Measurements from ENCODE around the gene CLCN5. TPM values are rescaled to one million over a fixed set of nuclear protein-coding genes. Genes with fewer than 3 reads are reported as not detected.
"Not testable (repeated sequence)": the region's sequence is repeated elsewhere in the genome, so short reads cannot be mapped to it uniquely, and the experiment has no call there.

Gene CLCN5
- total RNA-seq, 1 donor from 2014 or later = 36.4 TPM

DNA sequence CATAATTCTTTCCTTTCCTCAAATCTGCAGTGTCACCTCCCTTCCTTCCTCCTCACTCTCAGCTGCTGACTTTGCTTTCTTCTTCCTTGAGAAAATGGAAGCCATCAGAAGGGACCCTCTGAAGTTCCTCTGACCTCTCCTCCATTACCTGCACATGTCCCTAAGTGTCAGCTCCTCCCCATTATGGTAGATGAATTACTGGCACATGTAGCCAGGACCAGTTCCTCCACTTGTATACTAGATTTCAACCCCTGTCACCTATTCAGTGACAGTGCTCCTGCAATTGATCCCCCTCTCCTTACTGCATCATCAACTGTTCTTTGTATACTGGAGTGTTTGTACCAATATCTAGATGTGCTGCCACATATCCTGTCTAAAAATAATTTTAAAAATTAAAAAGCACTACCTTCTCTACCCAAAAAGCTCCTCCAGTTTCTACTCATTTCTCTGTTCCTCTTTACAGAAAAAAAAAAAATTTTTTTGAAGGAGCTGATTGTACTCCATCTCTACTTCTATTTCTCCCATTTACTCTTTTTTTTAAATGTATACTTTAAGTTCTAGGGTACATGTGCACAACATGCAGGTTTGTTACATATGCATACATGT is 78.6 kb downstream of the CLCN5 start:
- H3K27ac Mint-ChIP-seq = no peak overlapping the region
- H3K9me3 Mint-ChIP-seq = no peaks in the 10 kb centered on the region
- TF ChIP-seq, protein P1, sequence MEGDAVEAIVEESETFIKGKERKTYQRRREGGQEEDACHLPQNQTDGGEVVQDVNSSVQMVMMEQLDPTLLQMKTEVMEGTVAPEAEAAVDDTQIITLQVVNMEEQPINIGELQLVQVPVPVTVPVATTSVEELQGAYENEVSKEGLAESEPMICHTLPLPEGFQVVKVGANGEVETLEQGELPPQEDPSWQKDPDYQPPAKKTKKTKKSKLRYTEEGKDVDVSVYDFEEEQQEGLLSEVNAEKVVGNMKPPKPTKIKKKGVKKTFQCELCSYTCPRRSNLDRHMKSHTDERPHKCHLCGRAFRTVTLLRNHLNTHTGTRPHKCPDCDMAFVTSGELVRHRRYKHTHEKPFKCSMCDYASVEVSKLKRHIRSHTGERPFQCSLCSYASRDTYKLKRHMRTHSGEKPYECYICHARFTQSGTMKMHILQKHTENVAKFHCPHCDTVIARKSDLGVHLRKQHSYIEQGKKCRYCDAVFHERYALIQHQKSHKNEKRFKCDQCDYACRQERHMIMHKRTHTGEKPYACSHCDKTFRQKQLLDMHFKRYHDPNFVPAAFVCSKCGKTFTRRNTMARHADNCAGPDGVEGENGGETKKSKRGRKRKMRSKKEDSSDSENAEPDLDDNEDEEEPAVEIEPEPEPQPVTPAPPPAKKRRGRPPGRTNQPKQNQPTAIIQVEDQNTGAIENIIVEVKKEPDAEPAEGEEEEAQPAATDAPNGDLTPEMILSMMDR (conservative IDR thresholded peaks at IDR 0.05) = no peak
- peaks cover 3% of the 10 kb centered on the region for H3K4me1 Mint-ChIP-seq (ENCODE audit: unreplicated experiment)
- no peak for DNase-seq (ENCODE audit: extremely low spot score, unreplicated experiment)
- no peaks in the 10 kb centered on the region for H3K36me3 Mint-ChIP-seq
- no peaks in the 10 kb centered on the region for H3K27me3 Mint-ChIP-seq
- H3K4me3 Mint-ChIP-seq = no peak overlapping the region

DNA sequence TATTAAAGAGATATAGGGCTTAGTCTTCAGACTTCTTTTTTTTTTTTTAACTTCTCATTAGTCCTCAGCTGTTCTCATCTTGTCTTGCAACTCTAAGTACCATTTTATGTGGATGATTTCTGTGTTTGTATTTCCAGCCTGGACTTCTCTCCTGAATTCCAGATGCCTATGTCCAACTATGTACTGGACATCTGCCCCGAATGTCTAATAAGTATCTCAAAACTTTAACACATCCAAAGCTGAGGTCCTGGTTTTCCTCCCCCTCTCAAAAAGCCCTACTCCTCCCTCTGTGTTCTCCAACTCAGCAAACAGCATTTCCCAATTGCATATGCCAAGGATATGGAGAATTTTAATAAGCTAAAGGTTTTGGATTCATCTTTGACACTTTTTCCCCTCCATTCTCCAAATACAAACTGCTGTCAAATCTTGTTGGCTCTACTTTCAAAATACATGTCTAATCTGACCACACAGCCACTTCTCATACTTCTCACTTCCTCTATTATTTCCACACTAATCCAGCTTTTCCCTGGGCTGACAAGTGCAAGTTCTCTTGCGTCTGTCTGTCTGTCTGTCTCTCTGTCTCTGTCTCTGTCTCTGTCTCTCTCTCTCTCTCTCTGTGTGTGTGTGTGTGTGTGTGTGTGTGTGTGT is 79.8 kb downstream of the CLCN5 start:
- no peaks in the 10 kb centered on the region for H3K4me1 Mint-ChIP-seq (ENCODE audit: unreplicated experiment)
- H3K9me3 Mint-ChIP-seq = no peaks in the 10 kb centered on the region
- TF ChIP-seq, protein P1 (conservative IDR thresholded peaks at IDR 0.05) = no peak
- H3K4me3 Mint-ChIP-seq = no peak overlapping the region
- no peak for DNase-seq (ENCODE audit: extremely low spot score, unreplicated experiment)
- H3K27ac Mint-ChIP-seq = no peak overlapping the region
- H3K36me3 Mint-ChIP-seq = no peaks in the 10 kb centered on the region
- H3K27me3 Mint-ChIP-seq = no peaks in the 10 kb centered on the region

DNA sequence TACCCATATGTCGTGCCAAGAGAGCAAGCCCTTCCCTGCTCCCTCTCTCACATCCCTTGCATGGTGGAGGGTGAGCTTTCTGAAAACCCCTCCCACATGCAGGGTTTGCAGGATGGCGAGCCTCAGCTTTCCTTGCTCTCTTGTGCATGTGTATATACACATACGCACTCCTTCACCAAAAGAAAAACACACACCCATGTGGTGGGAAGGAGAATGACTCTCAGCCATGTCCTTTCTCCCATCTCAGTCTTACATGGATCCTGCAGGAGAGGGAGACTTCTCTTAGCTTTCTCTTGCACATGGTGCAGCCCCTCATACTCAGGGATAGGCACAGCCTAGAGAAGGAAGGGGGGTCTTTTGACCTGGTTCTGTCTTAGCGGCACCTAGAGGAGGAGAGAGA is 81.1 kb downstream of the CLCN5 start:
- TF ChIP-seq, protein P1 (conservative IDR thresholded peaks at IDR 0.05) = no peak
- H3K4me3 Mint-ChIP-seq = no peak overlapping the region
- H3K4me1 Mint-ChIP-seq (ENCODE audit: unreplicated experiment) = no peaks in the 10 kb centered on the region
- H3K36me3 Mint-ChIP-seq = no peaks in the 10 kb centered on the region
- peak overlapping the region; percentile 35 for H3K27ac Mint-ChIP-seq
- H3K27me3 Mint-ChIP-seq = no peaks in the 10 kb centered on the region
- no peaks in the 10 kb centered on the region for H3K9me3 Mint-ChIP-seq
- DNase-seq (ENCODE audit: extremely low spot score, unreplicated experiment) = no peak

DNA sequence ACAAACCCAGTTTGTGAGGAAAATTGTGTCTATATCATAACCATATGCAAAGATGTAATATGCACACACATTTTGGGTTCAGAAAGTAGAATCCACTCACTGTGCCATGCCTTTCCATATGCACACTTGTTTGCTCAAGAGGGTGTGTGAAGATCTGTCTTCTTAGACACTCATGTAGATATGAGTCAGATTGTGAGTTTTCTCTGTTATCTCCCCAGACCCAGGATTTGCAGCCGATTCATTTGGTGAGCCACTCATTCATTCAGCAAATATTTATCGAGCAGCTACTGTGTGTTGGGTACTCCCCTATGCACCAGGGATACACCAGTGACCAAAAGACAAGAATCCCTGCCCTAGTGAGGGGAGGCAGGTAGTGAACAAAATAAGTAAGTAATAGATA is 81.5 kb downstream of the CLCN5 start:
- Mint-ChIP-seq H3K9me3 (no peaks in the 10 kb centered on the region), H3K36me3 (no peaks in the 10 kb centered on the region), H3K27me3 (no peaks in the 10 kb centered on the region), H3K4me1 (ENCODE audit: unreplicated experiment) (no peaks in the 10 kb centered on the region), H3K27ac (no peak overlapping the region), H3K4me3 (no peak overlapping the region)
- no peak for DNase-seq (ENCODE audit: extremely low spot score, unreplicated experiment)
- TF ChIP-seq, protein P1 (conservative IDR thresholded peaks at IDR 0.05) = no peak

DNA sequence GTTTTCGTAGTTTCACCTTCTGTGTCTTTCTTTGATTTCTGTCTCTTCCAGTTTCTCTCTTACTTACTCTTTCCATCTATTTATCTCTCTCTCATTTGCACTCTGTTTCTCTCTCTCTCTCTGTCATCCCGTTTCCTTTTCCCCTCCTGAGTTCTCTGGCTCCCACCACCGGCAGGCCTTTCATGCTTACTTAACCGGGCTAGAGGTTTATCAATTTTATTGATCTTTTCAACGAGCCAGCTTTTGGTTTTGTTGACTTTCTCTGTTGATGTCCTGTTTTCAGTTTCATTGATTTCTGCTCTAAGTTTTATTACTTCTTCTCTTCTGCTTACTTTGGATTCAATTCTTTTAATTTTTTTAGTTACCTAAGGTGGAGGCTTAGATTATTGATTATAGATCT is 103.2 kb downstream of the CLCN5 start:
- H3K27me3 Mint-ChIP-seq, H3K27ac Mint-ChIP-seq: not testable (repeated sequence)

DNA sequence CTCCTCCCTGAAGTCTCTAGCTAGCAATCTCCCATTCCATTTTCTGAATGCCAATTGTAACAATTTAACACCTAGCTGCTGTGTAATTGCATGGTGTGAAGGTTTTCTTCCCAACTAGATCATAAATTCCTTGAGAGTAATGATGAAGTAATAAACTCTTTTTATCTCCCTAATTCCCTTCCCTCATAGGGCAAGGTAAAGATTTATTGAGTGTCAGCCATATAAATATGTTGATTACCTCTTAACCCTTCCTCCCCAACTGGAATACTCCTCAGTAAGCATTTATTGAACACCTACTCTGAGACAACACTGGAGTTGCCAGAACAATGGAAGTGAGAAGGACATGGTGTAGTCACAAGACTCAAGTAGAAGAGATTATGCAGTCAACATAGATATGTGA is 112.7 kb downstream of the CLCN5 start:
- H3K9me3 Mint-ChIP-seq = no peaks in the 10 kb centered on the region
- H3K36me3 Mint-ChIP-seq = peaks cover 7% of the 10 kb centered on the region
- TF ChIP-seq, protein P1 (conservative IDR thresholded peaks at IDR 0.05) = no peak
- H3K4me3 Mint-ChIP-seq = no peak overlapping the region
- no peaks in the 10 kb centered on the region for H3K4me1 Mint-ChIP-seq (ENCODE audit: unreplicated experiment)
- DNase-seq (ENCODE audit: extremely low spot score, unreplicated experiment) = no peak
- H3K27me3 Mint-ChIP-seq = no peaks in the 10 kb centered on the region
- no peak overlapping the region for H3K27ac Mint-ChIP-seq

More for the DNA sequence above, 103.2 kb downstream of the CLCN5 start:
- peak overlapping the region; percentile 46 for H3K4me3 Mint-ChIP-seq
- not testable (repeated sequence) for DNase-seq (ENCODE audit: extremely low spot score, unreplicated experiment); H3K4me1 Mint-ChIP-seq (ENCODE audit: unreplicated experiment); H3K9me3 Mint-ChIP-seq; H3K36me3 Mint-ChIP-seq
